Left lung (tissue), 10 donors: Measurements from ENCODE around the gene ASIC4. TPM values are rescaled to one million over a fixed set of nuclear protein-coding genes. Genes with fewer than 3 reads are reported as not detected.
A peak's percentile ranks its signal among the peaks of the same experiment; 100 is the strongest.

Source experiments
- ATAC-seq: fragments of 200-7000 bp; cut with Tn5 transposase; one replicate; pipeline ENCODE4 v1.9.1; 2020; ENCODE audit warnings: moderate library complexity
- DNase-seq, 4 donors: peaks; one replicate each; pipeline ENCODE4 v3.0.0-alpha.2; 2013 to 2020
- H3K27ac ChIP-seq, 2 donors: fragments of 200-600 bp; sonication (generic) in 1 of 2; one replicate each; pipeline versions ENCODE4 v1.5.0 to v1.8.0; 2020 to 2021
- H3K27me3 ChIP-seq, 2 donors: fragments of 200-600 bp; sonication (generic) in 1 of 2; one replicate each; pipeline versions ENCODE4 v1.5.0 to v1.8.0; 2020 to 2021
- H3K36me3 ChIP-seq, 2 donors: fragments of 200-600 bp; sonication (generic) in 1 of 2; one replicate each; pipeline versions ENCODE4 v1.5.0 to v1.8.0; 2020 to 2021
- H3K4me1 ChIP-seq, 2 donors: fragments of 200-600 bp; one replicate each; pipeline ENCODE4 v1.8.0; 2021
- H3K4me3 ChIP-seq, 2 donors: fragments of 200-600 bp; sonication (generic) in 1 of 2; one replicate each; pipeline versions ENCODE4 v1.5.0 to v1.8.0; 2020 to 2021; ENCODE audit warnings: mild to moderate bottlenecking in 1 of 2
- H3K9me3 ChIP-seq, 2 donors: fragments of 200-600 bp; sonication (generic) in 1 of 2; one replicate each; pipeline versions ENCODE4 v1.5.0 to v1.8.0; 2020 to 2021
- intact Hi-C, 2 donors: fragments of 100-400 bp; cut with DNase I; formaldehyde crosslinking; loops; one replicate each; pipeline versions ENCODE4 v1.11.2 to v1.14.2; 2022
- polyA plus RNA-seq, 6 donors: library from polyadenylated mRNA; unstranded; fragments of 120-200 nt; gene quantifications; one replicate each; pipeline ENCODE4 v1.2.1, GENCODE V29; 2013; ENCODE audit not compliant: insufficient read length in 6 of 6
- total RNA-seq, 2 donors: library from RNA; stranded (reverse); fragmentation: NEBNext Ultra II Directional; extraction: Animal tissue kit (Norgen Biotek cat#: 25700); gene quantifications; one replicate each; pipeline ENCODE4 v1.2.1, GENCODE V29; 2021
- TF ChIP-seq, protein P1 (sequence below), 2 donors: fragments of 200-600 bp; sonication (generic) in 1 of 2; IDR thresholded peaks; one replicate each; pipeline versions ENCODE4 v1.5.0 to v1.8.0; 2021; ENCODE audit warnings: antibody characterized with exemption in 2 of 2
- donor health status: DM: no; HTN: yes; CAD: no.
- donor health status: DM: no; HTN: no; CAD: no.

The ASIC4 gene
- total and polyA plus RNA-seq, 8 donors: 0.07 to 0.37 (median 0.20) TPM; not detected in 2

DNA sequence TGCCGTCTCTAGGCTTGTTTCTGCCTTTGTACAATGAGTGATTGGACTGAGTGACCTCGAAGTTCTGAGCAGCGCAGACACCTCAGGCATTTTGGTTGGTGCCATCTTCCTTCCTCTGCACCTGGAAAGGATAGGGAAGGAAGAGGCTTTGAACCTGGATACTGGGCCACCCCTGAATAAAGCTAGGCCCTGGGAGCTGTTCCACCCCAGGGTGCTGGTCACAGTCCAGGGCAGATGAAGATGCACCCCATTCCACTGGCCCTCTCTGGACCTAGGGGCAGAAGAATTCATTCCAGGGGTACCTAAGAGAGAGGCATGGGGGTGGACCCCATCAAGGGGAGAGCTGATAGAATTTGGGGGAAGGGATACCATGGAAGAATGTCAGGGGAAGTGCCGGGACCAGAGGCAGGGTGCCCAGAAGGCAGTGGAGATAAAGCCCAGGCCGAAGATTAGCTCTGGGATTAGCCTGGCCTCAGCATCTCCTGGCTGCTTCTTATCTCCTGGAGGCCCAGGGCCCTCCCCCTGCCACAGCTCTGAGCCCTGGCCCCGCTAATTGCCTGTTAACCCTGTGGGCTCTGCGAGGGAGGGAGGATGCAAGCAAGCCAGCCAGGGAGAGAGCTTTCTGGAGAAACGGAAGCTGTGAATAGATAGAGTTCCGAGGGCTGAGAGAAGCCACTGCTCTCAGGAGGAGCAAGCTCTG, 11.4 kb downstream of the ASIC4 start:
- no peak overlapping the region for H3K4me3 ChIP-seq
- H3K9me3 ChIP-seq: no peaks in the 10 kb centered on the region
- peaks cover 55 to 100% of the 10 kb centered on the region in 2 donors for H3K27me3 ChIP-seq
- no peak overlapping the region for H3K27ac ChIP-seq
- TF ChIP-seq, protein P1, sequence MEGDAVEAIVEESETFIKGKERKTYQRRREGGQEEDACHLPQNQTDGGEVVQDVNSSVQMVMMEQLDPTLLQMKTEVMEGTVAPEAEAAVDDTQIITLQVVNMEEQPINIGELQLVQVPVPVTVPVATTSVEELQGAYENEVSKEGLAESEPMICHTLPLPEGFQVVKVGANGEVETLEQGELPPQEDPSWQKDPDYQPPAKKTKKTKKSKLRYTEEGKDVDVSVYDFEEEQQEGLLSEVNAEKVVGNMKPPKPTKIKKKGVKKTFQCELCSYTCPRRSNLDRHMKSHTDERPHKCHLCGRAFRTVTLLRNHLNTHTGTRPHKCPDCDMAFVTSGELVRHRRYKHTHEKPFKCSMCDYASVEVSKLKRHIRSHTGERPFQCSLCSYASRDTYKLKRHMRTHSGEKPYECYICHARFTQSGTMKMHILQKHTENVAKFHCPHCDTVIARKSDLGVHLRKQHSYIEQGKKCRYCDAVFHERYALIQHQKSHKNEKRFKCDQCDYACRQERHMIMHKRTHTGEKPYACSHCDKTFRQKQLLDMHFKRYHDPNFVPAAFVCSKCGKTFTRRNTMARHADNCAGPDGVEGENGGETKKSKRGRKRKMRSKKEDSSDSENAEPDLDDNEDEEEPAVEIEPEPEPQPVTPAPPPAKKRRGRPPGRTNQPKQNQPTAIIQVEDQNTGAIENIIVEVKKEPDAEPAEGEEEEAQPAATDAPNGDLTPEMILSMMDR (IDR thresholded peaks at IDR 0.05): no peak
- intact Hi-C loops: loop anchor here in 1 of 2 donors (5.0 kb wide), 1 partner anchor 48 kb away; no protein-coding TSS in a partner anchor
- DNase-seq (no peak), ATAC-seq (no peak)
- peaks cover 0 to 12% of the 10 kb centered on the region in 2 donors for H3K4me1 ChIP-seq
- no peaks in the 10 kb centered on the region for H3K36me3 ChIP-seq

- Histone ChIP-seq H3K36me3 (no peaks in the 10 kb centered on the region), H3K9me3 (no peaks in the 10 kb centered on the region), H3K4me1 (peaks cover 0 to 12% of the 10 kb centered on the region in 2 donors), H3K27ac (no peak overlapping the region), H3K27me3 (peaks cover 52 to 100% of the 10 kb centered on the region in 2 donors), H3K4me3 (no peak overlapping the region)
- DNase-seq (peak in 1 of 4 donors; percentile 55), ATAC-seq (no peak)
- intact Hi-C loops: loop anchor here in 1 of 2 donors (5.0 kb wide), 1 partner anchor 49 kb away; no protein-coding TSS in a partner anchor
- TF ChIP-seq, protein P1 (IDR thresholded peaks at IDR 0.05): no peak
These were observed 12.2 kb downstream of the ASIC4 start for GRCh38 chr2:219526320-219527075.

GRCh38 chr2:219527076-219527394, 12.8 kb downstream of the ASIC4 start:
- Histone ChIP-seq H3K4me3 (no peak overlapping the region), H3K36me3 (no peaks in the 10 kb centered on the region), H3K9me3 (no peaks in the 10 kb centered on the region), H3K27ac (no peak overlapping the region), H3K27me3 (peaks cover 48 to 100% of the 10 kb centered on the region in 2 donors), H3K4me1 (peaks cover 0 to 12% of the 10 kb centered on the region in 2 donors)
- intact Hi-C loops: loop anchor here in 1 of 2 donors (5.0 kb wide), 1 partner anchor 50 kb away; no protein-coding TSS in a partner anchor
- DNase-seq (peak in 1 of 4 donors; percentile 71), ATAC-seq (peak; percentile 65)
- TF ChIP-seq, protein P1 (IDR thresholded peaks at IDR 0.05): no peak

DNA sequence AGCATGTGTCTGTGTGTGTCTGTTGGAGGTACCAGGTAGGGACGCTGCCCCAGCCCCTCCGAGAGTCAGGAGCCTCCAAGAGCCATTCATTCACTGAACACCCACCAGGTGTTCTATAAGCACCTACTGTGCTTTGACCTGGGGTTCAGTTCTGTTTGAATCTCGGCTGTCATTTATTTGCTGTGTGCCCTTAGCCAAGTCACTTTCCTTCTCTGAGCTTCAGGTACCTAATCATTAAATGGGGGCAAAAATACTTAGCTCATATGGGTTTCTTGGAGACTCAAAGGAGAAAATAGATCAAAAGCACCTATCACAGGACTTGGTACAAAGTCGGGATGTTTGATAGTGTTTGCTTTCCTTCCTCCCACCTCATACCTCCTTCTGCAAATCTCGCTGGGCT, 13.2 kb downstream of the ASIC4 start:
- H3K27me3 ChIP-seq: peaks cover 45 to 100% of the 10 kb centered on the region in 2 donors
- intact Hi-C loops: loop anchor here in 1 of 2 donors (5.0 kb wide), 1 partner anchor 50 kb away; no protein-coding TSS in a partner anchor

More for the DNA sequence above, 13.2 kb downstream of the ASIC4 start:
- TF ChIP-seq, protein P1 (IDR thresholded peaks at IDR 0.05): no peak
- peaks cover 0 to 10% of the 10 kb centered on the region in 2 donors for H3K4me1 ChIP-seq
- ATAC-seq: no peak
- no peaks in the 10 kb centered on the region for H3K36me3 ChIP-seq
- no peak overlapping the region for H3K27ac ChIP-seq
- H3K4me3 ChIP-seq: no peak overlapping the region
- no peaks in the 10 kb centered on the region for H3K9me3 ChIP-seq
- DNase-seq: no peak
